ENCODE data around the gene ESPNL.

DNA sequence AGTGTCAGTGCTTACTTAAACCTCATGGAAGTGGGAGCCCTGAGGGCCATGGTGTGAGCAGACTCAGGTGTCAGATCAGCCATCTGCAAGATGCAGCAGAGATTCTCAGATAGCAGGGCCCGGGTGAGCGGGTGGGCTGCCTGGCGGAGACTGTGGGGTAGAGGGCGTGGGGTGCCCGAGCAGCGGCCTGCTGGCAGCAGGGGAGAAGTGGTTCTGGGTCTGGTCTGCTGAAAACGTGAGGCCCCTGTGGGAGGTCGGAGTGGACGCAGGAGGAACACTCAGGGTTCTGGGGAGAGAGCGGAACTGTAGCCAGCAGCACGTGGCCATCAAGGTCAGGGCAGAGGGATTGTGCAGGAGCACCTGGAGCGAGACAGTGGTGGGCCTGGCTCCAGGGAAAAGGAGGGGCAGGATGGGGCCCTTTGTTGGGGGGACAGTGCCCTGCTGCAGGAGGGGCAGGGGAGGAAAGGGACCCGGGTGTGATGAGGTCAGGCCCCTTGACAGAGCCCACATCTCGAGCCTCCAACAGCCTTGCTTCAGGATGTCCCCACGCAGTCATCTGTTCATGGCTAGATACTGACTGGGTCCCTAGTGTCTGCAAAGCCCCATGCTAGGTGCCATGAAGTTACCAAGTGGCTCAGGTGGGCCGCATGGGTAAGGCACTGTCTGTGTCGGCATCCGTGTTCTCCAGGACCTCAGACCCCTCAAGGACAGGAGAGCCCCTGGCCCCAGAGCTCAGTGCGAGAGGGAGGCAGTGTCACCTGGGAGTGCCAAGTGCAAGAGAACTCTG lies 2.7 kb upstream of the ESPNL start:
- TF ChIP-seq ZNF274 (IDR thresholded peaks at IDR 0.05; ENCODE audit: low read depth, low read length) (no peak), SUZ12 (IDR thresholded peaks at IDR 0.05; ENCODE audit: extremely low read depth, insufficient read depth, insufficient read length) (no peak), YY1 (IDR thresholded peaks at IDR 0.05; ENCODE audit: insufficient read depth, insufficient read length) (no peak)

Data from NT2/D1 (cell line).